Dermis microvascular lymphatic vessel endothelial cell (primary cell): Measurements from ENCODE around the gene AGT. TPM values are rescaled to one million over a fixed set of nuclear protein-coding genes. Genes with fewer than 3 reads are reported as not detected.
"Not testable (repeated sequence)": the region's sequence is repeated elsewhere in the genome, so short reads cannot be mapped to it uniquely, and the experiment has no call there.

ENCODE experiments used
- DNase-seq, 2 donors: peaks; one replicate each; pipeline versions ENCODE4 v3.0.0 to v3.0.0-alpha.2; 2010; ENCODE audit warnings: low read depth in 2 of 2
- total RNA-seq: library from RNA; depleted of rRNA; stranded (reverse); fragments of >200 nt; gene quantifications from 2 replicates; pipeline ENCODE4 v1.2.1, GENCODE V29; 2014

Gene AGT
- total RNA-seq, 1 donor from 2014 or later = not detected

DNA sequence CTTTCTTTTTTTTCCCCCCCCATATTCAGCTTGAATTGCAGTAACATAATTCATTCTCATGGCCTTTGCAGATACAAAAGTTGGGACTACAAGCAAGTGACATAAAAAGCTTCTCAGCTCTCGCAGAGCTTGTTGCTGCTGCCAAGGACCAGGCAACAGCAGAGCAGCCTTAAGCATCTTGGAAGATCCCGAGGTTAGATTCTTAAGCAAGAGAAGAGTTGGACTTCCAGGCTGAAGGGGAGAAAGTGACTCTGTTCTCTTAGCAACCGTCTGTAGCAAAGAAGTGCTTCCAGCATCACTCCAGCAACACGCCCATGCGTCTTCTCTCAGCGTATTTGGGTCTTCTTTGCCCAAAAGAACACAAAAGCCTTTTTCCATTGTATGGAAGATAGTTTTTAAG lies 20.7 kb downstream of the AGT start:
- DNase-seq = no peak

DNA sequence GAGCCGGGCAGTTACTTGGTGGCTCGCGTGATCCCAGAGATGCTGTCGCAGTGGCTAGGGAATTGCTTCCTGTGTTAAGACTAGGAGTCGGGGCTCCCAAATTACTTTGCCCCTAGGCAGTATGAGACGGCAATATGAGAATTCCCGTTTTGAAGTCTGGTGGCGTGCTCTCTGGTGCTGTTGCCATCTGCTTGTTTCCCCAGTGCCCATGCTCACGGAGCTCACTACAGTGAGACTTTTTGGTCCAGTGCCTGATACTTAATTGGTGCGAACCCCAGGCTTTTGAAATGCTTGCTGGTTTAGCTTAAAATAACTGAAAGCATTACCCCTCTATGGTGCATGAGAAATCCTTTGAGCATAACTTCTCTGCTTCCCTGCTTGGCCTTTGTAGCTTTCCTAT lies 22.3 kb downstream of the AGT start:
- no peak for DNase-seq

DNA sequence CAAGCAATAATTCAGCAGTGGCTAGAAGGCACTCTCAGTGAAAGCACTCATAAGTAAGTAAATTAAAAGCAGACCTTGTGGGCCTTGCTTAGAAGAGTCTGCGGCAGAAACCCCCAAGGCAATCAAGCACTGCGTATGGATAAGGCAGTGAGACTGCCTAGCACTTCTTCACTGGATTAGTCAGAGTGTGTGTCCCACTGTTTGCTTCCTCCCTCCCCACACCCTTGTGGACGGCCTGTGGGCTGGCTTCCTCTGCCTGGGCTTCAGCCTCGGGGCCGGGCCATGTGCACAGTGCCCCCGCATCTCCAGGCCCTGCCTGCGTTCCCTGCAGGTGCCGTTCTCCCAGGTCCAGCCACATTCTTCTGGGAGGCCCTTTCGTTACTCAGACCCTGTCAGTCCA lies 23.8 kb downstream of the AGT start:
- no peak for DNase-seq

DNA sequence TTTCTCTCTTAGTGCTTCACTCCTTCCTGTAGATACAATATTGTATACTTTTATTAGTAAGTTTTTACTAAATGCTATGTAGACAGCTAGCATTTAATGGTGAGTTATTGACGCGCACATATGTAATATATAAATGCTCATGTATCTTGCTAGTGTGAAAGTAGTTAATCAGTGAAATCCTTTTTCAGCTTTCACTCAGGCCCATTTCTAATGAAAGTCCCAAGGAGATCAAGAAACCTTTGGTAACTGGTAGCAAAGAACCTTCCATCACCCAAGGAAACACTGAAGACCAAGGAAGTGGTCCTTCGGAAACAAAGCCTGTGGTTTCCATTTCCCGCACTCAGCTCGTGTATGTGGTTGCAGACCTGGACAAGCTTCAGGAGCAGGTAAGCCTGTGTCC lies 27.2 kb downstream of the AGT start:
- no peak for DNase-seq

DNA sequence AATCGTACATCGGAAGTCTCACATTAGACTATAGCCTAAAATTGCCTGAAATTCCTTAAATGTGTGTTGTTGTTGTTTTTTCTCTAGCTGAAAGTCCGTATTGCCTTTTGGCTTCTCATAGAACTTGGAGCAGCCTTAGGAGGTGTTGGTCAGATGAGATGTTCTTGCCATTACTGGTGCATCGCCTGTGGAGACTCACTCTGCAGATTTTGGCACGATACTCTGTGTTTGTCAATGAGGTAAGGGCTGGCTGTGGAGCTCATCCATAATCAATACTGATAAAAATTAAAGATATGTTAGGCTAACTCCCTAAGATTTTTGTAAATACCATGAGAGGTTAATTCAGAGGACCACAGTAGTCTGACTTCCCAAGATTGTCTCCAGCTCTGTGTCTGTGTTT lies 28.9 kb downstream of the AGT start:
- DNase-seq = no peak

DNA sequence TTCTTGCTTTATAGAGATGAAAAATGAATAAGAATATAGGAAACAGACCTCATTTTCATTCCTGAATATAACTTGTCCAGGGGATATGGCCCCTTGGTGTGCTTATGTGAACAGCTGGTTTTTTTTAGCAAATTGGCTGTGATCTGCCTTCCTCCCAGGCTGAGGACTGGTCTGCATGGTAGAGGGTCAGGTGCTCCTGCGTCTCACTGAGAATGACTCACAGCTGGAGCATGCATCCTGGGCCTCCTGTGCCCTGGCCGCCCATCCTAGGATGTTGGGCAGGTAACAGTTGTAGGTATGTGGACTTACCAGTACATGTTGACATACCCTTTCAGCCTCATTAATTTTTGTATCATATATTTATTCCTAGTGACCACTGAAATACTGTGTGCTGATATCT lies 29.8 kb downstream of the AGT start:
- no peak for DNase-seq

DNA sequence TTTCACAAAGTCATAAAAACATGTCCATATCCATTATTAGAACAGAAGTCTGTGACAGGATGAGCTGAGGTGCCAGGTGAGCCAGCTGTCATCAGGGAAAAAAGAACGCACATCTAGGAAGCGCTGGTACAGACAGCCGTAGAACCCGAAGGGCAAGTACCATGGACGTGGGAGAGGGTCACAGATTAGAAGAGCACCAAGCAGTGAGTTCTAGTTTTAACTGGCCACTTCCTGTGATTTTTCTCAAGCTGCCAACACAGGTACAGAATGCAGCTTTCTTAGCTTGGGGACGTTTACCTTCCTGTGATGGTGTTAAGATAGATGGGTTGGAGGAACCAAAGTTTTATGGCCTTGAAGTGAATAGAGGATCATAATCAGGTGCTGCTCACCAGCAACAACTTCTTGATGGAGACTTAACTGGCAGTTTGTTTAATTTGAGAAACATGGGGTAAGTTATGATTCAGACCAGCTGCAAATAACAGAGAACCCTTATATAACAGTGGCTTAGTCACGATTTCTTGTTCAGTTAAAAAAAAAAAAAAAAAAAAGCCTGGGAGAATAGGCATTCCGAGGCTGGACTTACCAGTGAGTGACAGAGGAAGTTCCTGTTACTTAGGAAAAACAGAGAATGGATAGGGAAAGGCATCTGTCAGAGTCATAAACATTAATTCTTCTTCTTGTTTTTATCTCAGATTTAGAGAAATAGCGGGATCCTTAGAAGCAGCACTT lies 30.9 kb downstream of the AGT start:
- no peak for DNase-seq

DNA sequence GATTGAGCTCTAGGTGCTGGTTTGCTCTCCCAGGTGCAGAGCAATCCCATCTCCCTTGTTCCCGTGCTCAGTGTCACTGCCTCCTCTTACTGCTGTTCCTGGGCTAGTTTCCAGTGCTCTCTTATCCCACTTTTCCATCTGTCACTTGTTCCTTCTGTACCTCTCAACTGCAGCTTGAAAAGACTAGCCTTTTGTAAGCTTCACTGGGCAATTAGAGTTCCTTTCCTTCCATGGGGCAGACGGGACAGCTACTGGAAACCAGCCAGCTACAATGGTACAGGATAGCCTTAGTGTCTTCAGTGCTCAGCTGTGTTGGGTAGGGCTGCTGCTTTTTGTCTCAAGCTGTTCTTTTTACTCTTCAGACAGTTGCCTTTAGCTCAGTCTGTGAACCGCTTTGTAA lies 31.6 kb downstream of the AGT start:
- DNase-seq = peak in 1 of 2 donors; percentile 8

DNA sequence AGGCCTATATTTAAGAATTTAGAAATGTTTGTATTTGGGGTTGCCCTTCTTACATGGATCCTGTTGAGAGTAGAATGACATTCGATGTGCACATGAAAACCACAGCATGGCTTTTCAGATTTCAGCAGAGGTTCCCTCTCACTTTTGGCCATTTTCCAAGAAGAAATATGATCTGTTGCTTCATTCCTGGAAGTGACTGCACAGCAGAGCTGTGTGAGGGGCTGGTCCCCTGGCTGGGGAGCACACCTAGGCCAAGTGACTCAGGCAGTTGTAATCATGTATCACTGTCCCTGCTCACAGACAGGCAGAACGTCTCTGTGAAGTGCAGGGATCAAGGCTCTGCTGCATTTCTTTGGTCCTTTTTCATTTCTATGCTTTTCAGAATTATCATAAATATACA lies 32.3 kb downstream of the AGT start:
- peak in 1 of 2 donors; percentile 64 for DNase-seq

DNA sequence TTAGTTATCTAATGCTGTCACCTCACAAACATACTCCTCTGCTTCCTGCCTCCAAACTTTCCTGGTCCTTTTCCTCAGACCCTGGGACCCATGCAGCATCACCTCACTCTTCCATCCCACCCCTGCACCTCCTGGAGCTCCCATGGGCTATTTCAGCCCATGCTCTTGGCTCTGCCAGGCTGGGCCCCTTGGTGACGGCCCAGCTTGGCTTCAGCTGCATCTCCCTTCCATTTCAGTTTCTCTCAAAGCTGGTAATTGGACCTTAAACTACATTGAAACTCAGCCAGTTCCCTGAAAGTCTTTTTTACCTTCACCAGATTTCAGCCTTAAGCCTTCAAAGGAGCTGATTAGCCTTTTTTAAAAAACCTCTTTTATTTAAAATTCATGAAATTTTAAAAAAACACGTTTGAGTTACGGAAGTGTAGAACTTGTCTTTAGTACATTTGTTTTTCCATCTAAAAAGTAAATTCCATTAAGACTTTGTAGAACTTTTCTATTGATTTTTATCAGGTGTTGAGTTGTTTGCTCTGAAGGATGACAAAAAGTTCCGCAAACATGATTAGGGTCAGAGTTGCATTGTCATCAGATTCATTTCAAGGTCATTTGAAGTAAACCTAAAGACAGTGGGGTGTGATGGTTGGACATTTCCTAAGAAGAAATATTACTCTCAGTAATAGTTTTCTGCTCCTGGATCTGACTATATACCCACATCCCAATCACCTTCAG lies 33.5 kb downstream of the AGT start:
- DNase-seq = no peak

DNA sequence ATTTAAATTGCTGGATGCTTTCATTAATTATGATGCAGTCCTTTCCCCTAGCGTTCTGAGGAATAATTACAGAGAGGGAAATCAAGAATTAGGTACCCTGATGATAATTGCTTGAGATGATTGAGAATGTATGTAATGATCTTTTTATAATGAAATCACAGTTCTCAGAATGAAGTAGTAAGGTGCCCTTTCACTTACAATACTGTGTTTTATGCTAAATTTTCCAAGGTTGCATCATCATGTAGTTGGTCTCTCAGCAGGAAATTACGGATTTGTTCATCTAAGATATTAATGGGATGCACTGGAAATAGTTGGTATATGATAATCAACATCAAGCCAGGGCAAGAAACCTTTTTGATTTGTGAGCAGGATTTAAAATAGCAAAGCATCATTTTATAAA lies 34.1 kb downstream of the AGT start:
- DNase-seq = no peak

DNA sequence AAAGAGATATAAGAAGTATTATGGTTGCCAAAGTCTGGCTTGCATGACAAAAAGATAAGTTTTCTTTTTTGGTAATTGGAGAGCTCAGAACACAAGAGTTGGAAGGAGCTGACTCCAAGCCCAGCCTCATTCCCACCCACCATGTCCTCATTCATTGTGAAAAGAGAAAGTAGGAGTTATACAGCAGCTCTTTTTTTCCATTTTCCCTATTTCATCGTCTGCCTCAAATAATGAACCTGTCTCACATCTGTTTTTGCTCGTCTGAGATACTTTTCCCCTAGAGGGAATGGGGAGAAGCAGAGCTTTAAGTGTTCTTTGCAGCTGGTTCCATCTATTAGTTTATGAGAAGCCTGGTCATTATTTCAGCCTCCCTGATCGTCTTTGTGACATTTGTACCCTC lies 34.7 kb downstream of the AGT start:
- DNase-seq = no peak

DNA sequence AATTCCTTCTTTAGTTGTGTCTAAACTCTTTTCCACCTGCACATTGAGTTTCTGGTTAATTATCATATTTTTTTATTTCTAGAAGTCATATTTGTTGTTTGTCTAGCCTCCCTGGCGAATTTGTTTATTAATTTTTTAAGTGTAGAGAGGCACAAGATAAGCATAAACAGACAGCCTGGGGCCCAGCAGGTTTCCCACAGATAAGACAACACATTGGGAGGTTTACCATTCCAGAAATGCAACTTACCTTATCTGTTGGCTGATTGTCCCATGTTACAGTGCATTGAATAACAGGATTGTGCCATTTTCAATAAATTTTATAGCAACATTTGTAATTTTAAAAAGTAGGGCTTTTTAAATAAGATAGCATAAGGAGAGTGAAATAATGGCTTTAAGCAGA lies 36.7 kb downstream of the AGT start:
- no peak for DNase-seq

DNA sequence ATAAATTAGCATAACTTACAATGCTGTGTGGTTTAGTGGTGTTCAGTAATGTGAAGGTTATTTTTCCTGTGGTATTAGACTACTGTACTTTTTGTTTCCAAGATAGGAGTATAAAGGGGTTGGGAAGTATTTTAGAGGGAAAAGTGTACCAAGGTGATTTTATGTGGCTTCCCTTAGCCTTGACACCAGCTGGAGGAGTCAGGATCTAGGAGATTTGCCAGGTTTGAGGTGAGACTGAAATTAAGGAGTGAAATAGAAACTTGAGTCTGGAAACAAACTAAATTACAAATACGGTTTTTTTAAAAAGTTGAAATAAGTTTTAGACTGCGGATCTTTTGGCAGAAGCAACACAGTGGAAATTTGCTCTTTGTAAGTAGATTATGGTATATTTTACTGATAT lies 39.3 kb downstream of the AGT start:
- no peak for DNase-seq

DNA sequence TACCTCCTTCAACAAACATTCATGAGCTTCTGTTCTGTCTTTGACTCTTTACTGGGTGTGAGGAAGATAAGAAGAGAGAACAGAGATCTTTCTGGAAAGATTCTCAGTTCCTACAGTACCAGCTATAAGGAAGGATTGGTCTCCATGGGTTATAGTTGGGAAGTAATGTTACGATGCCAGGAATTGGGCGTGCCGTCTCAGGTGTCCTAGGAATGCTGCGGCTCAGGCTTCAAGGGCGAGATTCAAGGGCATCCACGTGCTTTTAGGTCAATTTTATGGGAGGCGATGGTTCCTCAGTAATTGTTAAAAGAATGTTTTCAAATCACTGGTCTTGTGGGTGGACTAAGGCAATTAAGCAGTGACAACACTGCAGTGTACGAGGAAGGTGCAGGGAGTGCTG lies 44.4 kb downstream of the AGT start:
- no peak for DNase-seq

DNA sequence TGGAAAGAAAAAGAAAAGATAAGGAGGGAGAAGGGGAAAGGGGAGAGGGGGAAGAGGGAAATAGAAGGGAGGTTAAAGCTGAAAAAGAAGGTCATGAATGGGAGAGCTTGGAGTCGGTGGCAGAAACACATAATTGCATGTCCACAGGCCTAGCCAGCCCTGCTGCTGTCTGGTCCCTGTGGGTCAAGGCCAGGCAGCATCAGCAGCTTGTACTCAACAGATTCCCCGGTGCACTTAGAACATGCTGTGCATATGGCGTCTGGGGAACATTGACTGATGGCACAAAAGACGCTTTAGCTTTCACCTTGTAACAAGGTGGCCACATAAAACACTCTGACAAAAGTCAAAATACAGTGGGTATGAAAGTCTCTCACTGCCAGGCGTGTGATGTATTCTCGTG lies 45.7 kb downstream of the AGT start:
- DNase-seq = no peak

DNA sequence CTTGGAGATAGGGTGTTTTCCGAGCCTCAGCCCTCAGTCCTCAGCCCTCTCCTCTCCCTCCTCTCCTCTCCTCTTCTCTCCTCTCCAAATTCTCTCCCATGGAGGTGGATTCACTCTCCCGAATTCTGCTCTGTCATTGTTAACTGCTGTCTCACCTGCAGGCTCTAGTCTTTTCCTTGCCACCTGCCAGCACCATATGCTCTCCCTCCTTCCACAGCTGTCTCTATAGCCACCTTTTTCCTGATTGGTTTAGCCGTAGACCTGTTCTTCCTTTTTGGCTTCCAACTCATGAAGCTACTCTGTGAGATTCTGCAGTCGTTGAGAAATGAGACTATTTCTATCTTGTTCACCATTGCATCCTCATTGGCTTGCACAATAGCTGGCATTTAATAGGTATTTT lies 51.9 kb downstream of the AGT start:
- DNase-seq = no peak

DNA sequence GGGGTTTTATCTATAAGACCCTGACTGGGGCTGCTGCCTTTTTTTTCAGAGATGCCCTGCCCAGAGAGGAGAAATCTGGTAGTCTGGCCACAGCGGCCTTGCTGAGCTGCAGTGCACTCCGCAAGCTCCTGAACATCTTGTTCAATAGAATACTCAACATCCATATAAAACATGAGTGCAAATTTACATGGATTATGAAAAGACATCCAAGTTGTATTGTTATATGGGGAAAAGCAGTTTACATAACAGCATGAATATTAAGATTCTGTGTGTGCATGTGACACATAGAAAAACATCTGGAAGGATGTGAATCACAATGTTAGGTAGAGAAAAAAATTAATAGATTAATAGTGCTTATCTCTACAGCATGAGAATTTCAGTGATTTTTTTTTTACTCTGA lies 55.2 kb downstream of the AGT start:
- DNase-seq = no peak

DNA sequence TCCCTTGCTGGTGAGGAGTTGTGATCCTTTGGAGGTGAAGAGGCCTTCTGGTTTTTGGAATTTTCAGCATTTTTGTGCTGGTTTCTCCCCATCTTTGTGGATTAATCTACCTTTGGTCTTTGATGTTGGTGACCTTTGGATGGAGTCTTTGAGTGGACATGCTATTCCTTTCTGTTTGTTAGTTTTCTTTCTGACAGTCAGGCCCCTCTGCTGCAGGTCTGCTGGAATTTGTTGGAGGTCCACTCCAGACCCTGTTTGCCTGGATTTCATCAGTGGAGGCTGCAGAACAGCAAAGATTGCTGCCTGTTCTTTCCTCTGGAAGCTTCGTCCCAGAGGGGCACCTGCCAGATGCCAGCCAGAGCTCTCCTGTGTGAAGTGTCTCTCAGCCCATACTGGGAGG lies 55.8 kb downstream of the AGT start:
- not testable (repeated sequence) for DNase-seq

DNA sequence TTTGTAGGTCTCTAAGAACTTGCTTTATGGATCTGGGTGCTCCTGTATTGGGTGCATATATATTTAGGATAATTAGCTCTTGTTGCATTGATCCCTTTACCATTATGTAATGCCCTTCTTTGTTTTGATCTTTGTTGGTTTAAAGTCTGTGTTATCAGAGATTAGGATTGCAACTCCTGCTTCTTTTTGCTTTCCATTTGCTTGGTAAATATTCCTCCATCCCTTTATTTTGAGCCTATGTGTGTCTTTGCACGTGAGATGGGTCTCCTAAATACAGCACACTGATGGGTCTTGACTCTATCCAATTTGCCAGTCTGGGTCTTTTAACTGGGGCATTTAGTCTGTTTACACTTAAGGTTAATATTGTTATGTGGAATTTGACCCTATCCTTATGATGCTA lies 57.2 kb downstream of the AGT start:
- DNase-seq = not testable (repeated sequence)
